Large intestine (tissue), 3 donors: Measurements from ENCODE around the gene CUX1. TPM values are rescaled to one million over a fixed set of nuclear protein-coding genes. Genes with fewer than 3 reads are reported as not detected.
A peak's percentile ranks its signal among the peaks of the same experiment; 100 is the strongest.
"Not testable (repeated sequence)": the region's sequence is repeated elsewhere in the genome, so short reads cannot be mapped to it uniquely, and the experiment has no call there.

Source experiments
- DNase-seq, 2 donors: peaks; one replicate each; pipeline versions ENCODE4 v3.0.0 to v3.0.0-alpha.2; 2013
- H3K27ac ChIP-seq: one replicate; pipeline ENCODE4 v1.5.1; 2013; ENCODE audit warnings: low read length
- H3K27me3 ChIP-seq: 2 replicates; pipeline ENCODE4 v1.6.1; 2013; ENCODE audit warnings: low read length; ENCODE audit not compliant: control insufficient read depth, insufficient read depth
- H3K36me3 ChIP-seq: 2 replicates; pipeline ENCODE4 v1.6.1; 2013; ENCODE audit warnings: low read length; ENCODE audit not compliant: control insufficient read depth, insufficient read depth
- H3K4me1 ChIP-seq: one replicate; pipeline ENCODE4 v1.6.1; 2013; ENCODE audit warnings: low read length; ENCODE audit not compliant: control insufficient read depth, insufficient read depth
- H3K4me3 ChIP-seq: one replicate; pipeline ENCODE4 v1.5.1; 2013; ENCODE audit warnings: low read length
- H3K9me3 ChIP-seq: one replicate; pipeline ENCODE4 v1.6.1; 2013; ENCODE audit warnings: mild to moderate bottlenecking, low read depth, low read length, moderate library complexity; ENCODE audit not compliant: control insufficient read depth
- WGBS: methylation state at CpG from one replicate; pipeline ENCODE4 v1.1.5; 2013; ENCODE audit warnings: low lambda C conversion rate; ENCODE audit not compliant: insufficient coverage; 5-methylcytosine and 5-hydroxymethylcytosine counted together
- polyA plus RNA-seq: library from polyadenylated mRNA; unstranded; fragments of 120-200 nt; gene quantifications from one replicate; pipeline ENCODE4 v1.2.1, GENCODE V29; 2013

Gene CUX1
- polyA plus RNA-seq, 1 donor: 72.9 TPM

- 100% methylated on average over 2 of the region's 6 CpGs for WGBS
- H3K4me3 ChIP-seq: no peak overlapping the region
- peaks cover 5% of the 10 kb centered on the region for H3K36me3 ChIP-seq
- H3K27ac ChIP-seq: no peak overlapping the region
- peaks cover 6% of the 10 kb centered on the region for H3K4me1 ChIP-seq
- no peaks in the 10 kb centered on the region for H3K27me3 ChIP-seq
- no peak for DNase-seq
- H3K9me3 ChIP-seq: no peaks in the 10 kb centered on the region
Measured at GRCh38 chr7:101863598-101863997, 46.2 kb downstream of the CUX1 start.

GRCh38 chr7:101864039-101864438, 46.6 kb downstream of the CUX1 start:
- H3K27ac ChIP-seq: no peak overlapping the region
- no CpG with 5 or more reads among the region's 4 CpGs for WGBS
- peaks cover 11% of the 10 kb centered on the region for H3K4me1 ChIP-seq
- no peaks in the 10 kb centered on the region for H3K27me3 ChIP-seq
- no peak overlapping the region for H3K4me3 ChIP-seq
- peaks cover 5% of the 10 kb centered on the region for H3K36me3 ChIP-seq
- DNase-seq: no peak
- no peaks in the 10 kb centered on the region for H3K9me3 ChIP-seq

- peaks cover 5% of the 10 kb centered on the region for H3K36me3 ChIP-seq
- WGBS: no CpG with 5 or more reads among the region's 7 CpGs
- no peak overlapping the region for H3K4me3 ChIP-seq
- DNase-seq: no peak
- H3K27ac ChIP-seq: no peak overlapping the region
- no peaks in the 10 kb centered on the region for H3K9me3 ChIP-seq
- no peaks in the 10 kb centered on the region for H3K27me3 ChIP-seq
- peaks cover 21% of the 10 kb centered on the region for H3K4me1 ChIP-seq
Measured at GRCh38 chr7:101865031-101865430, 47.6 kb downstream of the CUX1 start.

GRCh38 chr7:101865455-101865854, 48.0 kb downstream of the CUX1 start:
- Histone ChIP-seq H3K4me3 (no peak overlapping the region), H3K9me3 (no peaks in the 10 kb centered on the region), H3K27ac (no peak overlapping the region), H3K4me1 (peaks cover 25% of the 10 kb centered on the region), H3K36me3 (peaks cover 5% of the 10 kb centered on the region), H3K27me3 (no peaks in the 10 kb centered on the region)
- no peak for DNase-seq
- no CpG with 5 or more reads among the region's 13 CpGs for WGBS

GRCh38 chr7:101866328-101866727, 48.9 kb downstream of the CUX1 start:
- Histone ChIP-seq H3K4me1 (peaks cover 30% of the 10 kb centered on the region), H3K27ac (no peak overlapping the region), H3K27me3 (no peaks in the 10 kb centered on the region), H3K9me3 (no peaks in the 10 kb centered on the region), H3K4me3 (no peak overlapping the region), H3K36me3 (peaks cover 5% of the 10 kb centered on the region)
- DNase-seq: no peak
- WGBS: 85% methylated on average over 2 of the region's 8 CpGs

- Histone ChIP-seq H3K36me3 (peaks cover 4% of the 10 kb centered on the region), H3K4me3 (no peak overlapping the region), H3K9me3 (no peaks in the 10 kb centered on the region), H3K27me3 (no peaks in the 10 kb centered on the region), H3K4me1 (peaks cover 30% of the 10 kb centered on the region), H3K27ac (no peak overlapping the region)
- WGBS: no CpG with 5 or more reads among the region's 12 CpGs
- DNase-seq: no peak
Measured at GRCh38 chr7:101867265-101867664, 49.8 kb downstream of the CUX1 start.

GRCh38 chr7:101867681-101868080, 50.3 kb downstream of the CUX1 start:
- H3K27ac ChIP-seq, H3K9me3 ChIP-seq, DNase-seq, H3K4me3 ChIP-seq, H3K36me3 ChIP-seq, H3K27me3 ChIP-seq: not testable (repeated sequence)
- H3K4me1 ChIP-seq: peaks cover 30% of the 10 kb centered on the region
- WGBS: no CpG with 5 or more reads among the region's 6 CpGs

- no peak for DNase-seq
- peaks cover 4% of the 10 kb centered on the region for H3K36me3 ChIP-seq
- WGBS: 87% methylated on average over 3 of the region's 11 CpGs
- no peak overlapping the region for H3K27ac ChIP-seq
- H3K27me3 ChIP-seq: no peaks in the 10 kb centered on the region
- peaks cover 30% of the 10 kb centered on the region for H3K4me1 ChIP-seq
- H3K9me3 ChIP-seq: no peaks in the 10 kb centered on the region
- no peak overlapping the region for H3K4me3 ChIP-seq
Measured at GRCh38 chr7:101868191-101868950, 50.9 kb downstream of the CUX1 start.

- Histone ChIP-seq H3K4me1 (peaks cover 30% of the 10 kb centered on the region), H3K27ac (no peak overlapping the region), H3K36me3 (peaks cover 4% of the 10 kb centered on the region), H3K4me3 (no peak overlapping the region), H3K9me3 (no peaks in the 10 kb centered on the region), H3K27me3 (no peaks in the 10 kb centered on the region)
- DNase-seq: no peak
- 80% methylated on average over 1 of the region's 38 CpGs for WGBS
Measured at GRCh38 chr7:101869026-101869900, 51.8 kb downstream of the CUX1 start.

- Histone ChIP-seq H3K27me3 (no peaks in the 10 kb centered on the region), H3K36me3 (peaks cover 6% of the 10 kb centered on the region), H3K27ac (peak overlapping the region; percentile 64), H3K9me3 (no peaks in the 10 kb centered on the region), H3K4me3 (no peak overlapping the region), H3K4me1 (peaks cover 30% of the 10 kb centered on the region)
- no peak for DNase-seq
- 79% methylated on average over 2 of the region's 7 CpGs for WGBS
Measured at GRCh38 chr7:101869901-101870290, 52.5 kb downstream of the CUX1 start.
